Trophoblast cell (in vitro differentiated cells and primary cell): ENCODE results near the gene REXO1.

ENCODE experiments used
- DNase-seq, 2 donors: peaks; one replicate each; pipeline ENCODE4 v3.0.0-alpha.2; 2016
- H2AFZ ChIP-seq: 2 replicates; pipeline ENCODE4 v1.6.1; 2013; ENCODE audit warnings: low read length, moderate library complexity, mild to moderate bottlenecking; ENCODE audit not compliant: insufficient read depth, poor library complexity
- H2AK5ac ChIP-seq: 2 replicates; pipeline ENCODE4 v1.6.1; 2013; ENCODE audit warnings: mild to moderate bottlenecking, low read length
- H2BK120ac ChIP-seq: 2 replicates; pipeline ENCODE4 v1.6.1; 2013; ENCODE audit warnings: low read length, mild to moderate bottlenecking, moderate library complexity; ENCODE audit not compliant: insufficient read depth, poor library complexity
- H2BK12ac ChIP-seq: 2 replicates; pipeline ENCODE4 v1.6.1; 2013; ENCODE audit warnings: mild to moderate bottlenecking, low read length, moderate library complexity
- H2BK5ac ChIP-seq: 2 replicates; pipeline ENCODE4 v1.6.1; 2013; ENCODE audit warnings: low read length, low read depth, moderate library complexity, mild to moderate bottlenecking; ENCODE audit not compliant: poor library complexity
- H3K14ac ChIP-seq: 2 replicates; pipeline ENCODE4 v1.6.1; 2013; ENCODE audit warnings: mild to moderate bottlenecking, low read length
- H3K18ac ChIP-seq: 2 replicates; pipeline ENCODE4 v1.6.1; 2013; ENCODE audit warnings: mild to moderate bottlenecking, low read length
- H3K23ac ChIP-seq: 2 replicates; pipeline ENCODE4 v1.6.1; 2013; ENCODE audit warnings: low read length
- H3K27ac ChIP-seq: 2 replicates; pipeline ENCODE4 v1.5.1; 2013; ENCODE audit warnings: low read depth, mild to moderate bottlenecking, inconsistent platforms, low read length, moderate library complexity
- H3K27me3 ChIP-seq: 2 replicates; pipeline ENCODE4 v1.6.1; 2013; ENCODE audit warnings: inconsistent platforms, mild to moderate bottlenecking, low read length, moderate library complexity; ENCODE audit not compliant: insufficient read depth
- H3K36me3 ChIP-seq, 2 experiments: 1 replicate in 1 of 2; 2 replicates in 1 of 2; pipeline ENCODE4 v1.6.1; 2013; ENCODE audit warnings: low read length in 2 of 2, mild to moderate bottlenecking in 2 of 2, moderate library complexity in 1 of 2; ENCODE audit not compliant: insufficient read depth in 2 of 2, control insufficient read depth in 1 of 2
- H3K4ac ChIP-seq: 2 replicates; pipeline ENCODE4 v1.6.1; 2013; ENCODE audit warnings: low read depth, mild to moderate bottlenecking, low read length, moderate library complexity
- H3K4me1 ChIP-seq, 2 experiments: 1 replicate in 1 of 2; 2 replicates in 1 of 2; pipeline ENCODE4 v1.6.1; 2013; ENCODE audit warnings: low read length in 2 of 2, mild to moderate bottlenecking in 2 of 2, moderate library complexity in 1 of 2; ENCODE audit not compliant: insufficient read depth in 2 of 2, control insufficient read depth in 1 of 2
- H3K4me2 ChIP-seq: 2 replicates; pipeline ENCODE4 v1.6.1; 2013; ENCODE audit warnings: inconsistent platforms, mild to moderate bottlenecking, low read length, moderate library complexity
- H3K4me3 ChIP-seq: 2 replicates; pipeline ENCODE4 v1.5.1; 2013; ENCODE audit warnings: mild to moderate bottlenecking, low read depth, low read length, inconsistent platforms
- H3K79me1 ChIP-seq: one replicate; pipeline ENCODE4 v1.6.1; 2013; ENCODE audit warnings: low read length
- H3K79me2 ChIP-seq: 2 replicates; pipeline ENCODE4 v1.6.1; 2013; ENCODE audit warnings: low read length, mild to moderate bottlenecking; ENCODE audit not compliant: control insufficient read depth, insufficient read depth, poor library complexity
- H3K9ac ChIP-seq: 2 replicates; pipeline ENCODE4 v1.6.1; 2013; ENCODE audit warnings: mild to moderate bottlenecking, low read length
- H3K9me3 ChIP-seq: 2 replicates; pipeline ENCODE4 v1.6.1; 2013; ENCODE audit warnings: low read depth, mild to moderate bottlenecking, control low read depth, inconsistent platforms, low read length; ENCODE audit not compliant: insufficient read depth
- H4K12ac ChIP-seq: 2 replicates; pipeline ENCODE4 v1.6.1; 2013; ENCODE audit warnings: low read depth, mild to moderate bottlenecking, low read length, moderate library complexity
- H4K8ac ChIP-seq: 2 replicates; pipeline ENCODE4 v1.6.1; 2013; ENCODE audit warnings: low read depth, mild to moderate bottlenecking, low read length, moderate library complexity
- H4K91ac ChIP-seq: one replicate; pipeline ENCODE4 v1.6.1; 2013; ENCODE audit warnings: low read depth, mild to moderate bottlenecking, low read length, moderate library complexity
- WGBS: extraction: QIAGEN DNeasy Blood & Tissue Kit; methylation state at CpG from one replicate; pipeline ENCODE4 v1.1.7; 2013; ENCODE audit warnings: missing lambda C conversion rate; ENCODE audit not compliant: insufficient read length, insufficient coverage; ENCODE audit errors: extremely low coverage; 5-methylcytosine and 5-hydroxymethylcytosine counted together

REXO1 gene

GRCh38 chr19:1837222-1837565, 11.1 kb downstream of the REXO1 start:
- Histone ChIP-seq H3K23ac (no peak overlapping the region), H3K18ac (peak overlapping the region; percentile 43), H4K8ac (no peak overlapping the region), H3K79me2 (peaks cover 9% of the 10 kb centered on the region), H3K9me3 (no peaks in the 10 kb centered on the region), H3K9ac (no peak overlapping the region), H3K27ac (peak overlapping the region; percentile 2), H3K4me2 (no peak overlapping the region), H3K4ac (peak overlapping the region; percentile 52), H4K12ac (no peak overlapping the region), H2AK5ac (no peak overlapping the region), H3K27me3 (no peaks in the 10 kb centered on the region), H3K36me3 (peaks cover 25 to 27% of the 10 kb centered on the region in 2 experiments), H2BK12ac (no peak overlapping the region), H2BK120ac (no peak overlapping the region), H3K4me3 (no peak overlapping the region), H4K91ac (peak overlapping the region; percentile 15), H3K14ac (no peak overlapping the region), H2AFZ (no peak overlapping the region), H2BK5ac (no peak overlapping the region), H3K79me1 (peaks cover 7% of the 10 kb centered on the region), H3K4me1 (peaks cover 11 to 13% of the 10 kb centered on the region in 2 experiments)
- DNase-seq: peak; percentile 92 to 94
- no CpG with 5 or more reads among the region's 11 CpGs for WGBS

GRCh38 chr19:1836458-1837221, 11.6 kb downstream of the REXO1 start:
- no peak overlapping the region for H3K4me2 ChIP-seq
- H3K18ac ChIP-seq: peak overlapping the region; percentile 43
- no peak overlapping the region for H3K23ac ChIP-seq
- no peaks in the 10 kb centered on the region for H3K9me3 ChIP-seq
- H4K8ac ChIP-seq: no peak overlapping the region
- H2BK120ac ChIP-seq: no peak overlapping the region
- no peak overlapping the region for H2BK5ac ChIP-seq
- peaks cover 9% of the 10 kb centered on the region for H3K79me2 ChIP-seq
- peak overlapping the region; percentile 15 for H4K91ac ChIP-seq
- no CpG with 5 or more reads among the region's 31 CpGs for WGBS
- no peak overlapping the region for H3K4me3 ChIP-seq
- H2AFZ ChIP-seq: no peak overlapping the region
- peak; percentile 99 for DNase-seq
- H3K9ac ChIP-seq: no peak overlapping the region
- no peak overlapping the region for H3K27ac ChIP-seq
- H3K79me1 ChIP-seq: peaks cover 7% of the 10 kb centered on the region
- H2BK12ac ChIP-seq: no peak overlapping the region
- H3K4me1 ChIP-seq: peaks cover 11 to 13% of the 10 kb centered on the region in 2 experiments
- peaks cover 27 to 29% of the 10 kb centered on the region in 2 experiments for H3K36me3 ChIP-seq
- no peak overlapping the region for H2AK5ac ChIP-seq
- H3K4ac ChIP-seq: peak overlapping the region; percentile 52
- no peak overlapping the region for H3K14ac ChIP-seq
- H4K12ac ChIP-seq: peak overlapping the region; percentile 32
- H3K27me3 ChIP-seq: no peaks in the 10 kb centered on the region

GRCh38 chr19:1833540-1833939, 14.7 kb downstream of the REXO1 start:
- H4K8ac ChIP-seq: no peak overlapping the region
- DNase-seq: no peak
- no peak overlapping the region for H4K12ac ChIP-seq
- no peaks in the 10 kb centered on the region for H3K27me3 ChIP-seq
- no peak overlapping the region for H3K9ac ChIP-seq
- peaks cover 7% of the 10 kb centered on the region for H3K79me1 ChIP-seq
- no peak overlapping the region for H3K23ac ChIP-seq
- no peaks in the 10 kb centered on the region for H3K9me3 ChIP-seq
- H2BK120ac ChIP-seq: no peak overlapping the region
- peaks cover 4% of the 10 kb centered on the region for H3K79me2 ChIP-seq
- H3K18ac ChIP-seq: no peak overlapping the region
- H3K4ac ChIP-seq: no peak overlapping the region
- H4K91ac ChIP-seq: no peak overlapping the region
- H3K4me1 ChIP-seq: peaks cover 11 to 13% of the 10 kb centered on the region in 2 experiments
- no peak overlapping the region for H2AK5ac ChIP-seq
- no peak overlapping the region for H2AFZ ChIP-seq
- H3K4me3 ChIP-seq: no peak overlapping the region
- H3K27ac ChIP-seq: no peak overlapping the region
- no peak overlapping the region for H3K14ac ChIP-seq
- H2BK5ac ChIP-seq: no peak overlapping the region
- no CpG with 5 or more reads among the region's 15 CpGs for WGBS
- peaks cover 29 to 37% of the 10 kb centered on the region in 2 experiments for H3K36me3 ChIP-seq
- no peak overlapping the region for H2BK12ac ChIP-seq
- no peak overlapping the region for H3K4me2 ChIP-seq

- no peaks in the 10 kb centered on the region for H3K9me3 ChIP-seq
- H3K14ac ChIP-seq: no peak overlapping the region
- H4K91ac ChIP-seq: no peak overlapping the region
- H3K18ac ChIP-seq: no peak overlapping the region
- no peak overlapping the region for H2BK5ac ChIP-seq
- H3K4me1 ChIP-seq: peaks cover 4 to 5% of the 10 kb centered on the region in 2 experiments
- peaks cover 4% of the 10 kb centered on the region for H3K79me2 ChIP-seq
- no peak overlapping the region for H3K4me2 ChIP-seq
- H2AK5ac ChIP-seq: no peak overlapping the region
- H2BK120ac ChIP-seq: no peak overlapping the region
- WGBS: no CpG with 5 or more reads among the region's 26 CpGs
- no peaks in the 10 kb centered on the region for H3K27me3 ChIP-seq
- H3K4ac ChIP-seq: no peak overlapping the region
- H3K4me3 ChIP-seq: no peak overlapping the region
- no peak overlapping the region for H3K9ac ChIP-seq
- peak; percentile 67 to 72 for DNase-seq
- H2AFZ ChIP-seq: no peak overlapping the region
- no peak overlapping the region for H4K8ac ChIP-seq
- H4K12ac ChIP-seq: no peak overlapping the region
- H3K79me1 ChIP-seq: peaks cover 2% of the 10 kb centered on the region
- H2BK12ac ChIP-seq: no peak overlapping the region
- H3K23ac ChIP-seq: no peak overlapping the region
- peaks cover 41 to 51% of the 10 kb centered on the region in 2 experiments for H3K36me3 ChIP-seq
- H3K27ac ChIP-seq: no peak overlapping the region
These were observed 16.1 kb downstream of the REXO1 start for GRCh38 chr19:1832046-1832663.
